G401 (cell line): ENCODE results near the gene HDGF. TPM values are rescaled to one million over a fixed set of nuclear protein-coding genes. Genes with fewer than 3 reads are reported as not detected.

Experiments used
- DNase-seq: peaks from one replicate; pipeline ENCODE4 v3.0.0-alpha.2; 2015; ENCODE audit warnings: low spot score
- in situ Hi-C: cut with HindIII; loops from 2 replicates; pipeline ENCODE4 v1.10.0; 2016; ENCODE audit warnings: low sequenced_read_pairs, mixed read lengths
- total RNA-seq: library from RNA; depleted of rRNA; stranded (reverse); fragments of >200 nt; shearing (Covaris generic); gene quantifications from 2 replicates; pipeline ENCODE4 v1.2.3, GENCODE V29; 2014

Gene HDGF
- total RNA-seq, 1 experiment from 2014 or later, result 510 TPM

- in situ Hi-C loops, result no loop called here
- no peak for DNase-seq
Measured at GRCh38 chr1:156748670-156749418, 2.6 kb downstream of the HDGF start.

GRCh38 chr1:156747742-156748669 is 3.5 kb downstream of the HDGF start:
- no peak for DNase-seq
- in situ Hi-C loops, result no loop called here

- in situ Hi-C loops, result no loop called here
- DNase-seq, result peak; percentile 84
Measured at GRCh38 chr1:156746728-156747631, 4.5 kb downstream of the HDGF start.

GRCh38 chr1:156746406-156746727 is 5.1 kb downstream of the HDGF start:
- DNase-seq, result no peak

GRCh38 chr1:156745881-156746280 is 5.6 kb downstream of the HDGF start:
- in situ Hi-C loops, result no loop called here
- no peak for DNase-seq

More at GRCh38 chr1:156746406-156746727, 5.1 kb downstream of the HDGF start:
- in situ Hi-C loops, result no loop called here

- DNase-seq, result no peak
- in situ Hi-C loops, result no loop called here
Measured at GRCh38 chr1:156744786-156745419, 6.6 kb downstream of the HDGF start.

- in situ Hi-C loops, result no loop called here
- no peak for DNase-seq
Measured at GRCh38 chr1:156744344-156744743, 7.1 kb downstream of the HDGF start.

- no peak for DNase-seq
- in situ Hi-C loops, result no loop called here
Measured at GRCh38 chr1:156743367-156744302, 7.8 kb downstream of the HDGF start.

- in situ Hi-C loops, result no loop called here
- no peak for DNase-seq
Measured at GRCh38 chr1:156742801-156743200, 8.7 kb downstream of the HDGF start.

- no peak for DNase-seq
- in situ Hi-C loops, result no loop called here
Measured at GRCh38 chr1:156742017-156742416, 9.5 kb downstream of the HDGF start.

GRCh38 chr1:156741481-156741983 is 9.9 kb downstream of the HDGF start:
- no peak for DNase-seq
- in situ Hi-C loops, result no loop called here

- in situ Hi-C loops, result no loop called here
- peak; percentile 100 for DNase-seq
Measured at GRCh38 chr1:156740741-156741480, 10.6 kb downstream of the HDGF start, which contains the start of gene MRPL24. MRPL24 (minus strand) TSS chr1:156741088; CDS start chr1:156738704, 2,384 bp downstream.

GRCh38 chr1:156740237-156740740 is 11.2 kb downstream of the HDGF start:
- in situ Hi-C loops, result no loop called here
- no peak for DNase-seq

GRCh38 chr1:156738916-156739315 is 12.6 kb downstream of the HDGF start:
- DNase-seq, result no peak
- in situ Hi-C loops, result no loop called here

- DNase-seq, result no peak
- in situ Hi-C loops, result no loop called here
Measured at GRCh38 chr1:156738407-156738806, 13.1 kb downstream of the HDGF start.

GRCh38 chr1:156733989-156734584 is 17.4 kb downstream of the HDGF start:
- DNase-seq, result no peak
- in situ Hi-C loops, result no loop called here
